Stimulated activated CD8-positive, alpha-beta memory T cell treated with anti-CD3 and anti-CD28 coated beads, Interleukin-2, amount 100 ng/mL, for 1 hour (primary cell): Measurements from ENCODE around the gene ITGAX.
A peak's percentile ranks its signal among the peaks of the same experiment; 100 is the strongest.
"Not testable (repeated sequence)": the region's sequence is repeated elsewhere in the genome, so short reads cannot be mapped to it uniquely, and the experiment has no call there.

ENCODE experiments used
- DNase-seq, 2 donors: peaks; one replicate each; pipeline ENCODE4 v3.0.0-alpha.2; 2020; ENCODE audit warnings: low read depth in 2 of 2

Gene ITGAX

DNA sequence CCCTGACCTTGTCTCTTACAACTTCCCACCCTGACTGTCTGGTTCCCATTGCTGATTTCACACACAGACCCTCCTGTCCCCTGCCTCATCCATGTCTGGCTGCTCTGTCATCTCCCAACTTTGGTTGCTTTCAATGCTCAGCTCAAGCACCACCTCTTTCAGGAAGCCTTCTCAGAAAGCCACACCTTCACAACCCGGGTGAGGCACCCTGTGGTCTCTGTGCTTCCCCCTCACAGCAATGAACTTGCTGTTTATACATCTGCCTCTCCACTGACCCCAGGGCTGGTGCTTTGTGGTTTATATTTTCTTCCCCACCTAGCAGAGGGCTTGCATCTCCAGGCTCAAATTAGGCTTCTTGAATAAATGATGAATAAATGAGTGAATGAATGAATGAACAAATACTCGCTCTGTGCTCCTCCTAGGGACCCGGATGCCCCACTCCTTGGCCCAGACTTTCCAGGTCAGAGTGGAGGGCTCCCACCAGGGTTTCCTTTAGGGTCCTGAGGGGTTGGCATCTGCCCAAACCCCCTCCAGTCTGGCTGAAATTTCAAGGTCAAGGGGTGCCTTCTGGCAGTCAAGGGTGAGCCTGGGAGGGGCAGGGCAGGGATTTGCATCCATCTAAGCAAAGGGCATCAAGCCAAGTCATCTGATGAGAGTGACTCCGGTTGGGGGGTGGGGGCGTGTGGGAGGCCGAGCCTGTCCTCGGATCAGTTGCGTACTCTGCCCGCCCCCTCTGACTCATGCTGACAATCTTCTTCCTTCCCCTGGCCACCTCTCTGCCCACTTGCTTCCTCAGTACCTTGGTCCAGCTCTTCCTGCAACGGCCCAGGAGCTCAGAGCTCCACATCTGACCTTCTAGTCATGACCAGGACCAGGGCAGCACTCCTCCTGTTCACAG, at the start of gene ITGAX:
TSS of gene ITGAX (plus strand) at position 783 of the 898 bp plus-strand sequence. CDS start at position 862, 79 bp downstream.
- DNase-seq, result no peak

GRCh38 chr16:31305219-31305618, 49.8 kb upstream of the ITGAX start:
- no peak for DNase-seq

DNA sequence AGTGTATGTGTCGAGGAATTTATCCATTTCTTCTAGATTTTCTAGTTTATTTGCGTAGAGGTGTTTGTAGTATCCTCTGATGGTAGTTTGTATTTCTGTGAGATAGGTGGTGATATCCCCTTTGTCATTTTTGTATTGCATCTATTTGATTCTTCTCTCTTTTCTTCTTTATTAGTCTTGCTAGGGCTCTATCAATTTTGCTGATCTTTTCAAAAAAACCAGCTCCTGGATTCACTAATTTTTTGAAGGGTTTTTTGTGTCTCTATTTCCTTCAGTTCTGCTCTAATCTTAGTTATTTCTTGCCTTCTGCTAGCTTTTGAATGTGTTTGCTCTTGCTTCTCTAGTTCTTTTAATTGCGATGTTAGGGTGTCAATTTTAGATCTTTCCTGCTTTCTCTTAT, 46.6 kb upstream of the ITGAX start:
- DNase-seq, result not testable (repeated sequence)

GRCh38 chr16:31322500-31322899, 32.5 kb upstream of the ITGAX start:
- DNase-seq, result no peak

DNA sequence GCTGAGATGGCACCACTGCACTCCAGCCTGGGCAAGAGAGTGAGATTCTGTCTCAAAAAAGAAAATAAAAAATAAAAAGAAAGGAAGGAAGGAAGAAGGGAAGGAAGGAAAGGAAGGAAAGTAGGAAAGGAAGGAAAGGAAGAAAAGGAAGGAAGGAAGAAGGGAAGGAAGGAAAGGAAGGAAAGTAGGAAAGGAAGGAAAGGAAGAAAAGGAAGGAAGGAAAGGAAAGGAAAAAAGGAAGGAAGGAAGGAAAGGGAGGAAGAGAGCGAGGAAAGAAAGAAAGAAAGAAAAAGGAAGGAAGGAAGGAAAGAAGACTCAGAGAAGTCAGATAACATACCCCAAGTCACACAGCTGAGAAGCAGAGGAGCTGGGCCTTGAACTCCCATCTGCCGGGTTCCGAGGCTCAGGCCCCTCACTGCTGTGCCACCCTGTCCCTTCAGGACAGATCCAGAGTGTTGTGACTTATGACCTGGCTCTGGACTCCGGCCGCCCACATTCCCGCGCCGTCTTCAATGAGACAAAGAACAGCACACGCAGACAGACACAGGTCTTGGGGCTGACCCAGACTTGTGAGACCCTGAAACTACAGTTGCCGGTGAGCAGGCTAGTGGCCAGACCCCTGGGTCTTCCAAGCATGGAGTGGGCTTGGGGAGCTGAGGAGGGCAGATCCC, 30.9 kb upstream of the ITGAX start:
- no peak for DNase-seq

GRCh38 chr16:31325171-31325570, 29.8 kb upstream of the ITGAX start:
- DNase-seq, result no peak

DNA sequence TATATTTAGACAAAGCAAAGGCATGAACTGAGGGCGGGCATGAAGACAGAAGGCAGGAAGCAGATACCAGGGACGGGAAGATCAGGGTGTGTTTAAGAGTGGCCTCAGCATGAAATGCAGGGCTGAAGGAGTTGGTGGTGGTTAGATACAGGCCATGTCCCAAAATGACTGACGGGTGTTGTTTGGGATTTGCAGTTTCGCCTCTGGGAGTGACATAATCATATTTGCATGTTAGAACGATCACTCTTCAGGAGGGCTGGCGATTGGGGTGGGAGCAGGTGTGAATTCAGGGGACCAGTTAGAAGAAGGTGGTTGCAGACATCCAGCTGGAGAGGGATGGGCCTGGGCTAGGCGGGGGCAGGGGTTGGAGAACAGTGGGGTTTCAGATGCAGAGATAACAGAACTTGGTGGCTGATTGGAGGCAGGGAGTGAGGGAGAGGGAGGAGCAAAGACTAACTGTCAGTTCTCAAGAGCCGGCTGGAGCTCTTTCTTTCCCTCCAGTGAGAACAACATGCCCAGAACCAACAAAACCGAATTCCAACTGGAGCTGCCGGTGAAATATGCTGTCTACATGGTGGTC, 27.2 kb upstream of the ITGAX start:
- DNase-seq, result no peak

DNA sequence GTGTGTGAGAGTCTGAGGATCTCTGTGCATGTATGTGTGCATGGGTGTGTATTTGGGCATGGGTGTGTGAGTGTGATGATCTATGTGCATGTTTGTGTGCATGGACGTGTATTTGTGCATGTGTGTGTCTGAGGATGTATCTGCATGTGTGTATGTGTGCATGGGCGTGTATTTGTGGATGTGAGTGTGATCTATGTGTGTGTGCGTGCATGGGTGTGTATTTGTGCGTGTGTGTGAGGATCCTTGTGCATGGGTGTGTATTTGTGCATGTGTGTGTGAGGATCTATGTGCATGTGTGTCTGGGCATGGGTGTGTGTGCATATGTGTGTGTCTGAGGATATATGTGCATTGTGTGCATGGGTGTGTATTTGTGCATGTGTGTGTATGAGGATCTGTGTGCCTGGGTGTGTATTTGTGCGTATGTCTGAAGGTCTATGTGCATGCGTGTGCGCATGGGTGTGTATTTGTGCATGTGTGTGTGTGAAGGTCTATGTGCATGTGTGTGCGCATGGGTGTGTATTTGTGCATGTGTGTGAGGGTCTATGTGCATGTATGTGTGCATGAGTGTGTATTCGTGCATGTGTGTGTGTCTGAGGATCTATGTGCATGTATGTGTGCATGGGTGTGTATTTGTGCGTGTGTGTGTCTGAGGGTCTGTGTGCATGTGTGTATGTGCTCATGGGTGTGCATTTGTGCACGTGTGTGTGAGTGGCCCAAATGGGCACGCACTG, 26.5 kb upstream of the ITGAX start:
- no peak for DNase-seq

- no peak for DNase-seq
Observed at GRCh38 chr16:31329671-31330552, 25.1 kb upstream of the ITGAX start.

DNA sequence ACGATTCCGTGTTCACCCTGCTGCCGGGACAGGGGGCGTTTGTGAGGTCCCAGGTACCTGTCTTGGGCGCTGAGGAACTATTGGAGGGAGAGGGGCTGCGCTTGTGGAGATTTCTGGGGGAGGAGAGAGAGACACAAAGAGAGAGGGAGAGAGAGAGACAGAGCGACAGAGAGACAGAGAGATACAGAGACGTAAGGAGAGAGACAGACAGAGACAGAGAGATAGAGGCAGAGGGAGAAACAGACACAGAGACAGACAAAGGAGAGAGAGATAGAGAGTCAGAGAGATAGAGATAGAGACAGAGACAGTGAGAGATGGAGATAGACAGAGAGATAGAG, 24.5 kb upstream of the ITGAX start:
- no peak for DNase-seq

DNA sequence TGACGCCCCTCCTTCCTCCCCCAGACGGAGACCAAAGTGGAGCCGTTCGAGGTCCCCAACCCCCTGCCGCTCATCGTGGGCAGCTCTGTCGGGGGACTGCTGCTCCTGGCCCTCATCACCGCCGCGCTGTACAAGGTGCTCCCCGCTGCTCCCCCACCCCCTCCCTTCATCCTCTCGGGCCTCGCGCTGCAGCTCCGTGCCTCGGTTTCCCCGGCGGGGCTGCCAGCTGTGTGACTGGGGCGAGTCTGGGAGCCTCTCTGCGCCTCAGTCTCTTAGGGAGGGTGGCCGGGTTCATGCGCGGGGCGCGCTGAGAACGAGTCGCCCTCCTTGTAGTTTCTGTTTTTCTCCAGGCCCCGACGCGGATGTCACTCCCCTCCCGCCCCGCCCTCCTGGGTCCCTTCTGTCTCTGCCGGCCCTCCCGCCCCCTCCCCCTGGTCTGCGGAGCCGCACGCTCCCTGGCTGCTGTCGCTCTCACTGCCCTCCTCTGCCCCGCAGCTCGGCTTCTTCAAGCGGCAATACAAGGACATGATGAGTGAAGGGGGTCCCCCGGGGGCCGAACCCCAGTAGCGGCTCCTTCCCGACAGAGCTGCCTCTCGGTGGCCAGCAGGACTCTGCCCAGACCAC, 23.7 kb upstream of the ITGAX start:
- DNase-seq, result peak in 1 of 2 donors; percentile 13

DNA sequence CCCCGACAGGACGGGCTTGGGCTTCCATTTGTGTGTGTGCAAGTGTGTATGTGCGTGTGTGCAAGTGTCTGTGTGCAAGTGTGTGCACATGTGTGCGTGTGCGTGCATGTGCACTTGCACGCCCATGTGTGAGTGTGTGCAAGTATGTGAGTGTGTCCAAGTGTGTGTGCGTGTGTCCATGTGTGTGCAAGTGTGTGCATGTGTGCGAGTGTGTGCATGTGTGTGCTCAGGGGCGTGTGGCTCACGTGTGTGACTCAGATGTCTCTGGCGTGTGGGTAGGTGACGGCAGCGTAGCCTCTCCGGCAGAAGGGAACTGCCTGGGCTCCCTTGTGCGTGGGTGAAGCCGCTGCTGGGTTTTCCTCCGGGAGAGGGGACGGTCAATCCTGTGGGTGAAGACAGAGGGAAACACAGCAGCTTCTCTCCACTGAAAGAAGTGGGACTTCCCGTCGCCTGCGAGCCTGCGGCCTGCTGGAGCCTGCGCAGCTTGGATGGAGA, 23.1 kb upstream of the ITGAX start:
- no peak for DNase-seq

- no peak for DNase-seq
Observed at GRCh38 chr16:31332544-31332943, 22.4 kb upstream of the ITGAX start.

- DNase-seq, result no peak
Observed at GRCh38 chr16:31333686-31334649, 21.0 kb upstream of the ITGAX start.

- no peak for DNase-seq
Observed at GRCh38 chr16:31334934-31335333, 20.0 kb upstream of the ITGAX start.

DNA sequence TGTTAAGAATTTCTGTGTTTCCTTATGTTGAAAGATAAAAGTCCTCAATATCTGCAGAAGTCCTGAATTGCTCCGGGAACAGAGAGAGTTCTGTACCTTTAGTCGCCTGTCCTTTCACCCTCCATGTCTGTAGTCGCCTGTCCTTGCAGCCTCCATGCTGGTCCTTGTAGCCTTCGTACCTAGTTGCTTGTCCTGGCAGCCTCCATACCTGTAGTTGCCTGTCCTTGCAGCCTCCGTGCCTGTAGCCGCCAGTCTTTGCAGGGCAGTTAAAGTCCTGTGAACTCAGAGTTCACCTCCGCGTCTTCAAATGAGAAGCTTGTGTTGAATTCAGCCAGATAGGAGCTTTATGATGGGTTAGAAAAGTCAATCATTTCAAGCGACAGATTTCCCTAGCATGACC, 19.5 kb upstream of the ITGAX start:
- DNase-seq, result no peak

- DNase-seq, result not testable (repeated sequence)
Observed at GRCh38 chr16:31338166-31338685, 16.8 kb upstream of the ITGAX start.

DNA sequence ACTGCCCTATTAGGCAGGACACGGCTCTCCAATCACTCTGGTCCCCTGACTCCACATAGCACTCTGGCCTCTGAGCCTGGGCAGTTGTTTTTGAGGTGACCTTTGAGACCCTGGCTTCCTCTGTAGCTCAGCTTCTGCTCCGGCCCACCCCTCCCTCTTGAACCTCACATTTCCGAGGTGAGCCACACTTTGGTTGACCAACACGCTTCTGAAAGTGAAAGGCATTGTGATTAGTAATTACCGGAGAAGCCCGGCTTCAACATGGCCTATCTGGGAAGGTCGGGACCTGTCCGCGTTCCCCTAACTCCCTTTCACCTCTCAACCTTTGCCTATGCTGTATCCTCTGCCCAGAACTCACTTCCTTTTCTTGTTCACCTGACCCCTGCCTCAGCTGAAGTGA, 10.3 kb upstream of the ITGAX start:
- no peak for DNase-seq

DNA sequence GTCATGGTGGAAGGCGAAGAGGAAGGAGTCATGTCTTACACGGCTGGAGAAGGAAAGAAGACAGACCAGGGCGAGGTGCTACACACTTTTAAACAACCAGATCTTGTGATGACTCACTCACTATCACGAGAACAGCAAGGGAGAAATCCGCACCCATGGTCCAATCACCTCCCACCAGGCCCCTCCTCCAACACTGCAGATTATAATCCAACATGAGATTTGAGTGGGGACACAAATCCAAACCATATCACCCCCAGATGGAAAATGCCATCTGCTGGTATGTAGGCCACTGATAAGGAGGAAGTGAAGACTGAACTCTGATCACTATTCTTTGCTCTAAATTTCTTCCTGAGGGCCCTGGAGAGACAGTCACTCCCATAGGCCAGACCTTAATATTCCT, 7.5 kb upstream of the ITGAX start:
- no peak for DNase-seq
